D721Med (cell line): ENCODE measurements around the gene KIF19.

Experiments used
- DNase-seq: peaks from one replicate; pipeline ENCODE4 v3.0.0; 2011; ENCODE audit warnings: low spot score; ENCODE audit not compliant: insufficient read length
- FAIRE-seq: peaks from 2 replicates; lab custom pipeline; 2011; peaks lifted over from hg19 to GRCh38; lab: Jason Lieb, UNC
- CTCF ChIP-seq: IDR thresholded peaks from 2 replicates; pipeline ENCODE4 v1.5.1; 2012; ENCODE audit warnings: mild to moderate bottlenecking, control low read depth; ENCODE audit not compliant: insufficient read depth; ENCODE audit errors: missing control alignments

Gene KIF19

GRCh38 chr17:74339537-74340195, 13.6 kb downstream of the KIF19 start:
- no peak for TF ChIP-seq CTCF
- no peak for FAIRE-seq
- no peak for DNase-seq

GRCh38 chr17:74340470-74341023, 14.5 kb downstream of the KIF19 start:
- no peak for DNase-seq
- FAIRE-seq: no peak
- TF ChIP-seq CTCF: no peak

GRCh38 chr17:74342224-74342623, 16.2 kb downstream of the KIF19 start:
- TF ChIP-seq CTCF: no peak
- no peak for DNase-seq
- FAIRE-seq: no peak

- no peak for FAIRE-seq
Measured at GRCh38 chr17:74343121-74343520, 17.1 kb downstream of the KIF19 start.

GRCh38 chr17:74343526-74344284, 17.7 kb downstream of the KIF19 start:
- TF ChIP-seq CTCF: no peak
- FAIRE-seq: no peak
- peak; percentile 86 for DNase-seq

More at GRCh38 chr17:74343121-74343520, 17.1 kb downstream of the KIF19 start:
- no peak for TF ChIP-seq CTCF
- no peak for DNase-seq

GRCh38 chr17:74344658-74345057, 18.6 kb downstream of the KIF19 start:
- no peak for TF ChIP-seq CTCF
- FAIRE-seq: no peak
- no peak for DNase-seq
